PC-9 (cell line): ENCODE results near the gene NBEA. TPM values are rescaled to one million over a fixed set of nuclear protein-coding genes. Genes with fewer than 3 reads are reported as not detected.

ENCODE experiments used
- BruUV-seq: library from RNA; stranded (reverse); fragments of 400-500 nt; replicated peaks from 2 replicates; lab custom pipeline; 2021; lab: Mats Ljungman, UMichigan
- CTCF ChIA-PET: fragments of 300-600 bp; sonication (Branson Sonifier 250); formaldehyde crosslinking; loops from one replicate; lab custom pipeline; 2022; ENCODE audit warnings: antibody characterized with exemption; lab: Charles Lee
- POLR2A ChIA-PET: fragments of 300-600 bp; sonication (Branson Sonifier 250); formaldehyde crosslinking; loops from one replicate; lab custom pipeline; 2022; ENCODE audit warnings: antibody characterized with exemption; ENCODE audit not compliant: unreplicated experiment; lab: Charles Lee
- DNase-seq, 2 experiments: peaks; one replicate each; pipeline versions ENCODE4 v3.0.0 to v3.0.0-alpha.2; 2015 to 2022; ENCODE audit warnings: mixed read lengths in 1 of 2
- H2AFZ ChIP-seq: fragments of 200-600 bp; sonication (generic); 2 replicates; pipeline ENCODE4 v1.8.1; 2017; ENCODE audit warnings: antibody characterized with exemption
- H3F3A ChIP-seq: fragments of 200-600 bp; sonication (generic); 2 replicates; pipeline ENCODE4 v1.8.1; 2017; ENCODE audit warnings: antibody characterized with exemption, mild to moderate bottlenecking, low read depth; ENCODE audit not compliant: insufficient read depth
- H3K27ac ChIP-seq: fragments of 200-600 bp; sonication (generic); 2 replicates; pipeline ENCODE4 v1.6.1; 2016; ENCODE audit warnings: mixed run types
- H3K27me3 ChIP-seq: fragments of 200-600 bp; sonication (generic); 2 replicates; pipeline ENCODE4 v1.6.1; 2016; ENCODE audit warnings: low read depth, mixed run types; ENCODE audit not compliant: insufficient read depth
- H3K36me3 ChIP-seq: fragments of 200-600 bp; sonication (generic); 2 replicates; pipeline ENCODE4 v1.6.1; 2016; ENCODE audit warnings: low read depth, mixed run types
- H3K4me1 ChIP-seq: fragments of 200-600 bp; sonication (generic); replicated peaks from 2 replicates; pipeline ENCODE4 v1.6.1; 2016; ENCODE audit warnings: mixed run types; ENCODE audit not compliant: insufficient read depth
- H3K4me2 ChIP-seq: fragments of 200-600 bp; sonication (generic); 2 replicates; pipeline ENCODE4 v1.6.1; 2017; ENCODE audit warnings: mixed run types
- H3K4me3 ChIP-seq: fragments of 200-600 bp; sonication (generic); 2 replicates; pipeline ENCODE4 v1.6.1; 2016; ENCODE audit warnings: mixed run types
- H3K79me2 ChIP-seq: fragments of 200-600 bp; sonication (generic); 2 replicates; pipeline ENCODE4 v1.6.1; 2017; ENCODE audit warnings: low read depth, mixed run types
- H3K9me2 ChIP-seq: fragments of 200-600 bp; sonication (generic); 2 replicates; pipeline ENCODE4 v1.8.1; 2017; ENCODE audit warnings: mild to moderate bottlenecking; ENCODE audit not compliant: insufficient read depth
- H3K9me3 ChIP-seq: fragments of 200-600 bp; sonication (generic); 2 replicates; pipeline ENCODE4 v1.8.1; 2016; ENCODE audit warnings: low read depth; ENCODE audit not compliant: insufficient read depth
- H4K20me1 ChIP-seq: fragments of 200-600 bp; sonication (generic); 2 replicates; pipeline ENCODE4 v1.8.1; 2017; ENCODE audit not compliant: insufficient read depth
- EZH2 ChIP-seq: fragments of 200-600 bp; sonication (generic); IDR thresholded peaks from 2 replicates; pipeline ENCODE4 v1.8.0; 2017; ENCODE audit warnings: antibody characterized with exemption, low read depth
- intact Hi-C: fragments of 100-400 bp; cut with micrococcal nuclease; formaldehyde crosslinking; loops from one replicate; pipeline ENCODE4 v1.10.0; 2022; ENCODE audit not compliant: unreplicated experiment
- total RNA-seq: library from RNA; stranded (reverse); gene quantifications from 2 replicates; pipeline ENCODE4 v1.2.3, GENCODE V29; 2021
- TF ChIP-seq, protein P1 (sequence below): fragments of 200-600 bp; sonication (generic); conservative IDR thresholded peaks from 2 replicates; pipeline ENCODE4 v1.6.1; 2017; ENCODE audit warnings: mixed run types, antibody characterized with exemption, mild to moderate bottlenecking, moderate library complexity

Gene NBEA
- total RNA-seq, 1 experiment from 2014 or later, result 4.0 TPM

DNA sequence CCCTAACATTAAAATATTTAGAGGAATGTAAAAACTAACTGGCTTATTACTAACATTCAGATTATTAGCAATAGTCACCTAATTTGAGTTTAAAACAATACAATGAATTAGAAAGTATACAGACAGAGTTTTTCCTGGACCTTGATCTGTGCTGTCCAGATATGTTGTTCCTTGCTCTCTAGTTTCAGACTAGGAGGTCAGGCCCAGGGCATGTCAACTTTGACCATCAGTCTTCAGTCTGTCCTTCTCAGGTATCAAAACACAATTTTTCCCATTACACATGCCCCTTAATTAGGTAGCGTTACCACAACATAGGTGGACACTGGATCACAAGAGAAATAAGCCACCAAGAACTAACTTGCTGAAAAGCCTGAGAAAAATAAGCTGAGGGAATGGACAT, 337.4 kb downstream of the NBEA start:
- no TSS peak for BruUV-seq
- intact Hi-C loops, result no loop called here
- POLR2A ChIA-PET, result no interaction called here

DNA sequence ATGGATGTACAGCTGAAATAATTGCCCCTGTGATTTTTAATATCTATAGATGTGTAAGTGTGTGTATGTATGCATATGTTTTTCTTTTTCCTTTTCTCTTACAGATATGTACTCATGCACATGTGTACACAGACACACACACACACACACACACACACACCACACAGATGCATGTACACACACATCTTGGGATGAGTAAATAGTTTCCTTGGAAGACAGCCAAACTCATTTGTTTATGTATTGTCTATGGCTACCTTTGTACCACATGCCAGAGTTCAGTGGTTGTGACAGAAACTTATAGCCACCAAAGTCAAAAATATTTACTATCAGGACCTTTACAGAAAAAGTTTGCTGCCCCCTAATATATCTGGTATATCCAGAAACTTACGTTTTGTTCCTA, 341.8 kb downstream of the NBEA start:
- Histone ChIP-seq H2AFZ (no peak overlapping the region), H3K27ac (no peak overlapping the region), H3K4me2 (no peak overlapping the region), H3K9me3 (no peaks in the 10 kb centered on the region), H3F3A (no peaks in the 10 kb centered on the region), H3K36me3 (no peaks in the 10 kb centered on the region), H3K4me3 (no peak overlapping the region), H3K27me3 (no peaks in the 10 kb centered on the region), H3K4me1 (peaks cover 6% of the 10 kb centered on the region; the same call in 1 of the 2 replicates), H4K20me1 (no peaks in the 10 kb centered on the region), H3K9me2 (no peaks in the 10 kb centered on the region), H3K79me2 (no peaks in the 10 kb centered on the region)
- POLR2A ChIA-PET, result no interaction called here
- TF ChIP-seq, protein P1, sequence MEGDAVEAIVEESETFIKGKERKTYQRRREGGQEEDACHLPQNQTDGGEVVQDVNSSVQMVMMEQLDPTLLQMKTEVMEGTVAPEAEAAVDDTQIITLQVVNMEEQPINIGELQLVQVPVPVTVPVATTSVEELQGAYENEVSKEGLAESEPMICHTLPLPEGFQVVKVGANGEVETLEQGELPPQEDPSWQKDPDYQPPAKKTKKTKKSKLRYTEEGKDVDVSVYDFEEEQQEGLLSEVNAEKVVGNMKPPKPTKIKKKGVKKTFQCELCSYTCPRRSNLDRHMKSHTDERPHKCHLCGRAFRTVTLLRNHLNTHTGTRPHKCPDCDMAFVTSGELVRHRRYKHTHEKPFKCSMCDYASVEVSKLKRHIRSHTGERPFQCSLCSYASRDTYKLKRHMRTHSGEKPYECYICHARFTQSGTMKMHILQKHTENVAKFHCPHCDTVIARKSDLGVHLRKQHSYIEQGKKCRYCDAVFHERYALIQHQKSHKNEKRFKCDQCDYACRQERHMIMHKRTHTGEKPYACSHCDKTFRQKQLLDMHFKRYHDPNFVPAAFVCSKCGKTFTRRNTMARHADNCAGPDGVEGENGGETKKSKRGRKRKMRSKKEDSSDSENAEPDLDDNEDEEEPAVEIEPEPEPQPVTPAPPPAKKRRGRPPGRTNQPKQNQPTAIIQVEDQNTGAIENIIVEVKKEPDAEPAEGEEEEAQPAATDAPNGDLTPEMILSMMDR, result no peak
- TF ChIP-seq EZH2, result no peak
- peak in 1 of 2 experiments; percentile 43 for DNase-seq
- CTCF ChIA-PET, result no interaction called here
- intact Hi-C loops, result no loop called here
- BruUV-seq, result no TSS peak

More for the DNA sequence above, 337.4 kb downstream of the NBEA start:
- Histone ChIP-seq H3K9me3 (no peaks in the 10 kb centered on the region), H3K4me3 (no peak overlapping the region), H2AFZ (no peak overlapping the region), H3F3A (no peaks in the 10 kb centered on the region), H4K20me1 (no peaks in the 10 kb centered on the region), H3K9me2 (no peaks in the 10 kb centered on the region), H3K79me2 (no peaks in the 10 kb centered on the region), H3K27ac (no peak overlapping the region), H3K36me3 (no peaks in the 10 kb centered on the region), H3K4me1 (peaks cover 6% of the 10 kb centered on the region; the same call in 1 of the 2 replicates), H3K4me2 (no peak overlapping the region), H3K27me3 (no peaks in the 10 kb centered on the region)
- no peak for DNase-seq
- no peak for TF ChIP-seq EZH2
- TF ChIP-seq, protein P1, result no peak
- CTCF ChIA-PET, result interaction anchor here (0.6 kb wide), 1 partner anchor 507 kb away, joined by 3 read pairs; no protein-coding TSS in a partner anchor

DNA sequence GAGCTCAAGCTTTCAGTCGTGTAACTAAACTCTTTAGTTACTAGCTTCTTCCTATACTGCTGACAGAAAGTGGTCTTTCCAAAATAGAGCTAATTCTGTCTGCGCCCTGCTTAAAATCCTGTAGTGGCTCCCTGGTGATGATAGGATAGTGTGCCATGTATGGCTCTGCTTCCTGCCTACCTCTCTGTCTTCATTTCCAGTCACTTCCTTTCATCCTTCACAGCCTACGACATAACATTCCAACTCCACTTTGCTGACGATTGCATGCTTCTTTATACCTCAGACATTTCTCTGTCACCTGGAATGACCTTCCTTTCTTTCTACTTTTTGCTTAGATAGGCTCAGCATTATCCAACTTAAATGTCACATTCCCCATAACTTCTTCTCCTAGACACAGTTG, 343.6 kb downstream of the NBEA start:
- no peaks in the 10 kb centered on the region; the same call in 1 of the 2 replicates for H3K9me2 ChIP-seq
- intact Hi-C loops, result no loop called here
- no peaks in the 10 kb centered on the region for H3K79me2 ChIP-seq
- H3K4me1 ChIP-seq, result peaks cover 6% of the 10 kb centered on the region; the same call in 1 of the 2 replicates
- ChIA-PET POLR2A (no interaction called here), CTCF (no interaction called here)
- no TSS peak for BruUV-seq
- H3K4me2 ChIP-seq, result no peak overlapping the region
- TF ChIP-seq EZH2, result no peak
- TF ChIP-seq, protein P1, result no peak
- H4K20me1 ChIP-seq, result no peaks in the 10 kb centered on the region
- no peaks in the 10 kb centered on the region for H3K9me3 ChIP-seq
- no peaks in the 10 kb centered on the region for H3K27me3 ChIP-seq
- H2AFZ ChIP-seq, result no peak overlapping the region
- H3K4me3 ChIP-seq, result no peak overlapping the region
- H3K36me3 ChIP-seq, result no peaks in the 10 kb centered on the region
- DNase-seq, result no peak
- H3K27ac ChIP-seq, result no peak overlapping the region
- H3F3A ChIP-seq, result no peaks in the 10 kb centered on the region
